Measurements from ENCODE around the gene ARHGAP10.

ARHGAP10 gene

GRCh38 chr4:148062301-148062950 lies 330.5 kb downstream of the ARHGAP10 start:
- Mint-ChIP-seq H3K4me1 (peaks cover 73% of the 10 kb centered on the region), H3K36me3 (ENCODE audit: low read depth) (peaks cover 28% of the 10 kb centered on the region), H3K27ac (peak overlapping the region; percentile 8), H3K27me3 (ENCODE audit: low read depth, poor library complexity) (no peaks in the 10 kb centered on the region), H3K9me3 (no peaks in the 10 kb centered on the region), H3K4me3 (no peak overlapping the region)
- TF ChIP-seq CTCF (IDR thresholded peaks at IDR 0.05), result no peak
- no peak for DNase-seq

DNA sequence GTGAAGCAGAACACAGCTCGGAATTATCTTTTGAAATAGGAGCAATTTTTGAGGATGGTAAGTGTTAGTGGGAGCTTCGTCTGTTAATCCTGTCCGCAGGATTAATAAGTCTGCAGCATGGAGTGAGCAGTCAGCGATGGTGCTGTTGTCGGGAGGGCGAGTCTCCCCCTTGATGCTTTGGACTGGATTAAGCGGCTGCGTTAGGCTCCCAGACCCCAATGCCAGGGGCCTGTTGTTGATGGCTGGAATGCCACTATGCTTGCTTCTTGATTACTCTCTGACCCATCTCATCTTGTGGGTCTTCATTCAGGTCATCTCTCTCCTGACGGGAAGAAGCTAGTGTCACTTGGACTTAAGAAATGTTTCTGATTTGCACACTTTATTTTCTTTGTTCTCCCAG lies 332.6 kb downstream of the ARHGAP10 start:
- H3K36me3 Mint-ChIP-seq (ENCODE audit: low read depth), result peaks cover 28% of the 10 kb centered on the region
- H3K9me3 Mint-ChIP-seq, result no peaks in the 10 kb centered on the region
- H3K4me3 Mint-ChIP-seq, result no peak overlapping the region
- no peak for TF ChIP-seq CTCF (IDR thresholded peaks at IDR 0.05)
- H3K27ac Mint-ChIP-seq, result no peak overlapping the region
- H3K4me1 Mint-ChIP-seq, result peaks cover 58% of the 10 kb centered on the region
- DNase-seq, result no peak
- no peaks in the 10 kb centered on the region for H3K27me3 Mint-ChIP-seq (ENCODE audit: low read depth, poor library complexity)

DNA sequence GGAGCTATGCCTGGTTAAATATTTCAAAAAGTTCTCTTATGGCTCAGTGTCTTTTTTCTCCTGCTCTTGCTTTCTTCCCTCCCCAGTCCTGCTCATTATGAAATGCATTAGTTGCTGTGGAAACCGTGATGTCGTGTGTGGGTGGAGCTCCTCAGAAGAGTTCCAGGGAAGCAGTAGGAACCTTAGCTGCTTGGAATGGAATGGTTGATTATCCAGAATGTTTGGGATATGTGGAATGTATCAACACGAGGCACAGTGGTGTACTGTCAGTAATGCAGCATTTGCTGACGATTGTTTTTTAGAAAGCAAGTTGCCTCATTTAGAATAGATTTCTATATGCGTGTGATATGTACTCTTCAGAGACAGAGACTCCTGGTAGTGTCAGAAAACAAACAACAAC lies 333.2 kb downstream of the ARHGAP10 start:
- peak overlapping the region; percentile 12 for H3K27ac Mint-ChIP-seq
- H3K27me3 Mint-ChIP-seq (ENCODE audit: low read depth, poor library complexity), result no peaks in the 10 kb centered on the region
- no peak for TF ChIP-seq CTCF (IDR thresholded peaks at IDR 0.05)
- no peaks in the 10 kb centered on the region for H3K9me3 Mint-ChIP-seq
- H3K4me3 Mint-ChIP-seq, result no peak overlapping the region
- no peak for DNase-seq
- peaks cover 56% of the 10 kb centered on the region for H3K4me1 Mint-ChIP-seq
- H3K36me3 Mint-ChIP-seq (ENCODE audit: low read depth), result peaks cover 28% of the 10 kb centered on the region

- no peak for DNase-seq
- Mint-ChIP-seq H3K27ac (peak overlapping the region; percentile 61), H3K36me3 (ENCODE audit: low read depth) (peaks cover 39% of the 10 kb centered on the region), H3K4me3 (no peak overlapping the region), H3K9me3 (no peaks in the 10 kb centered on the region), H3K27me3 (ENCODE audit: low read depth, poor library complexity) (no peaks in the 10 kb centered on the region), H3K4me1 (peaks cover 50% of the 10 kb centered on the region)
- TF ChIP-seq CTCF (IDR thresholded peaks at IDR 0.05), result no peak
Observed at GRCh38 chr4:148067301-148067916, 335.5 kb downstream of the ARHGAP10 start.

- H3K27ac Mint-ChIP-seq, result peak overlapping the region; percentile 61
- peaks cover 47% of the 10 kb centered on the region for H3K36me3 Mint-ChIP-seq (ENCODE audit: low read depth)
- no peaks in the 10 kb centered on the region for H3K27me3 Mint-ChIP-seq (ENCODE audit: low read depth, poor library complexity)
Observed at GRCh38 chr4:148068065-148068911, 336.4 kb downstream of the ARHGAP10 start.

More at GRCh38 chr4:148068065-148068911, 336.4 kb downstream of the ARHGAP10 start:
- H3K4me1 Mint-ChIP-seq, result peaks cover 47% of the 10 kb centered on the region
- TF ChIP-seq CTCF (IDR thresholded peaks at IDR 0.05), result no peak
- H3K9me3 Mint-ChIP-seq, result no peaks in the 10 kb centered on the region
- no peak for DNase-seq
- no peak overlapping the region for H3K4me3 Mint-ChIP-seq

Measured in nephron progenitor cell (in vitro differentiated cells).